HepG2 (cell line): ENCODE results near the gene NGFR. TPM values are rescaled to one million over a fixed set of nuclear protein-coding genes. Genes with fewer than 3 reads are reported as not detected.

Source experiments
- BCL3 ChIP-seq: sonication (generic); formaldehyde crosslinking; IDR thresholded peaks from 2 replicates; pipeline ENCODE4 v1.5.1; 2020; ENCODE audit warnings: mild to moderate bottlenecking, missing genetic modification reagents, moderate library complexity
- BCL6 ChIP-seq: IDR thresholded peaks from 2 replicates; pipeline ENCODE4 v1.6.1; 2016; ENCODE audit warnings: missing genetic modification reagents, missing compliant biosample characterization
- FOSL2 ChIP-seq: sonication (generic); formaldehyde crosslinking; IDR thresholded peaks from 2 replicates; pipeline ENCODE4 v1.4.0; 2020; ENCODE audit warnings: missing genetic modification reagents
- GMEB1 ChIP-seq: sonication (generic); formaldehyde crosslinking; IDR thresholded peaks from 2 replicates; pipeline ENCODE4 v1.5.1; 2020; ENCODE audit warnings: missing genetic modification reagents, mild to moderate bottlenecking, borderline replicate concordance
- GPN1 ChIP-seq: sonication (generic); formaldehyde crosslinking; IDR thresholded peaks from 2 replicates; pipeline ENCODE4 v1.5.1; 2020; ENCODE audit warnings: missing genetic modification reagents, borderline replicate concordance
- GTF2F1 ChIP-seq: fragments of 150-350 bp; IDR thresholded peaks from 2 replicates; pipeline ENCODE4 v1.6.1; 2014; ENCODE audit warnings: low read length
- KAT7 ChIP-seq: IDR thresholded peaks from 2 replicates; pipeline ENCODE4 v1.6.1; 2018; ENCODE audit warnings: borderline replicate concordance, missing compliant biosample characterization
- KDM1A ChIP-seq: IDR thresholded peaks from 2 replicates; pipeline ENCODE4 v1.6.1; 2016; ENCODE audit warnings: missing compliant biosample characterization
- KDM2A ChIP-seq: sonication (generic); formaldehyde crosslinking; IDR thresholded peaks from 2 replicates; pipeline ENCODE4 v1.4.0; 2020; ENCODE audit warnings: low read depth, missing genetic modification reagents, borderline replicate concordance
- LCORL ChIP-seq, 2 experiments: fragments of 450-650 bp in 1 of 2; sonication (generic) in 1 of 2; formaldehyde crosslinking in 1 of 2; IDR thresholded peaks; 2 replicates each; pipeline versions ENCODE4 v1.5.0 to v1.6.1; 2017 to 2020; ENCODE audit warnings: antibody characterized with exemption in 1 of 2, missing genetic modification reagents in 1 of 2
- NFE2L1 ChIP-seq: sonication (generic); formaldehyde crosslinking; IDR thresholded peaks from 2 replicates; pipeline ENCODE4 v1.4.0; 2020; ENCODE audit warnings: missing genetic modification reagents, mild to moderate bottlenecking, borderline replicate concordance
- PRDM15 ChIP-seq: sonication (generic); formaldehyde crosslinking; IDR thresholded peaks from 2 replicates; pipeline ENCODE4 v1.4.0; 2020; ENCODE audit warnings: missing genetic modification reagents
- XRCC5 ChIP-seq: fragments of 200-400 bp; formaldehyde crosslinking; optimal IDR thresholded peaks from 2 replicates; pipeline ENCODE3; 2017; ENCODE audit warnings: mild to moderate bottlenecking, low read length
- ZC3H4 ChIP-seq: sonication (generic); formaldehyde crosslinking; IDR thresholded peaks from 2 replicates; pipeline ENCODE4 v1.4.0; 2020; ENCODE audit warnings: missing genetic modification reagents, borderline replicate concordance
- ZKSCAN8 ChIP-seq: IDR thresholded peaks from 2 replicates; pipeline ENCODE4 v1.6.1; 2016; ENCODE audit warnings: borderline replicate concordance, missing genetic modification reagents, missing compliant biosample characterization
- ZNF138 ChIP-seq: sonication (generic); formaldehyde crosslinking; IDR thresholded peaks from 2 replicates; pipeline ENCODE4 v1.5.0; 2020; ENCODE audit warnings: mild to moderate bottlenecking, low read depth, missing genetic modification reagents
- ZNF335 ChIP-seq: sonication (generic); formaldehyde crosslinking; IDR thresholded peaks from 2 replicates; pipeline ENCODE4 v1.4.0; 2020; ENCODE audit warnings: missing genetic modification reagents
- ZNF589 ChIP-seq: sonication (generic); formaldehyde crosslinking; conservative IDR thresholded peaks from 2 replicates; pipeline ENCODE4 v1.8.0; 2022; ENCODE audit warnings: mild to moderate bottlenecking, moderate library complexity, missing genetic modification reagents
- ZNF724P ChIP-seq: sonication (generic); formaldehyde crosslinking; IDR thresholded peaks from 2 replicates; pipeline ENCODE4 v1.8.0; 2022; ENCODE audit warnings: missing genetic modification reagents, borderline replicate concordance
- polyA plus RNA-seq, 8 experiments: library from polyadenylated mRNA; depleted of rRNA in 3 of 8; stranded (reverse) in 7 of 8; unstranded in 1 of 8; fragments of >200 nt; fragmentation: Illumina TruSeq in 4 of 8; extraction: Trizol in 4 of 8; gene quantifications; 2 replicates each; pipeline versions ENCODE4 v1.2.1 to v1.2.3, GENCODE V29; 2011 to 2016; ENCODE audit warnings: low read depth in 4 of 8, missing spikeins in 1 of 8, mixed read lengths in 1 of 8; ENCODE audit not compliant: insufficient read depth in 1 of 8
- total RNA-seq, 5 experiments: library from RNA; depleted of rRNA; stranded (reverse); fragments of >200 nt; fragmentation: Illumina TruSeq; extraction: Trizol; gene quantifications; 2 replicates each; pipeline ENCODE4 v1.2.3, GENCODE V29; 2016; ENCODE audit warnings: low read depth in 1 of 5

NGFR gene
- total and polyA plus RNA-seq, 2 of the 13 experiments (the other 11 are each of a cell fraction or from before 2014, with no cell fraction given): 1.1 to 1.8 TPM

- TF ChIP-seq BCL3 (CRISPR knock-in tag) (peak; percentile 74; the same call in 1 of the 2 replicates), KDM1A (CRISPR knock-in tag) (peak; percentile 58; the same call in 1 of the 2 replicates), ZNF724P (CRISPR knock-in tag) (peak; percentile 91; the same call in 1 of the 2 replicates), FOSL2 (peak; percentile 65), GMEB1 (CRISPR knock-in tag) (no peak), KDM2A (CRISPR knock-in tag) (peak; percentile 94), ZC3H4 (CRISPR knock-in tag) (no peak), GPN1 (CRISPR knock-in tag) (peak; percentile 46; the same call in 1 of the 2 replicates), ZNF589 (CRISPR knock-in tag) (no peak), LCORL (IDR thresholded peaks at IDR 0.05) (no peak), LCORL (CRISPR knock-in tag; IDR thresholded peaks at IDR 0.05) (0 out of 2 replicates have a peak, but pooled peaks have one; percentile 40), BCL6 (CRISPR knock-in tag) (peak; percentile 63), GTF2F1 (no peak), XRCC5 (peak; percentile 94), PRDM15 (no peak), ZNF138 (CRISPR knock-in tag) (no peak), ZKSCAN8 (CRISPR knock-in tag) (peak; percentile 42; the same call in 1 of the 2 replicates), KAT7 (CRISPR knock-in tag) (peak; percentile 84; the same call in 1 of the 2 replicates), ZNF335 (CRISPR knock-in tag) (0 out of 2 replicates have a peak, but pooled peaks have one; percentile 62), NFE2L1 (CRISPR knock-in tag) (peak; percentile 86; the same call in 1 of the 2 replicates)
Observed at GRCh38 chr17:49556223-49556943, 61.3 kb downstream of the NGFR start (continued).
